HepG2 (cell line): ENCODE measurements around the gene OS9. TPM values are rescaled to one million over a fixed set of nuclear protein-coding genes. Genes with fewer than 3 reads are reported as not detected.

ENCODE experiments used
- FUBP1 ChIP-seq: sonication (generic); formaldehyde crosslinking; IDR thresholded peaks from 2 replicates; pipeline ENCODE4 v1.5.1; 2020; ENCODE audit warnings: missing genetic modification reagents, mild to moderate bottlenecking, borderline replicate concordance
- KDM1A ChIP-seq: IDR thresholded peaks from 2 replicates; pipeline ENCODE4 v1.6.1; 2016; ENCODE audit warnings: missing compliant biosample characterization
- KDM5A ChIP-seq: fragments of 200-600 bp; sonication (generic); IDR thresholded peaks from 2 replicates; pipeline ENCODE4 v1.7.0; 2018; ENCODE audit warnings: antibody characterized with exemption, mild to moderate bottlenecking, low read length, borderline replicate concordance
- KLF15 ChIP-seq: sonication (generic); formaldehyde crosslinking; IDR thresholded peaks from 2 replicates; pipeline ENCODE4 v1.8.1; 2023; ENCODE audit warnings: borderline replicate concordance, mild to moderate bottlenecking, inconsistent platforms, missing genetic modification reagents, mixed read lengths
- MAFF ChIP-seq: IDR thresholded peaks from 2 replicates; pipeline ENCODE4 v1.6.1; 2011; ENCODE audit warnings: low read depth, low read length, improper control_type of control experiment
- RCOR2 ChIP-seq: IDR thresholded peaks from 2 replicates; pipeline ENCODE4 v1.6.1; 2016; ENCODE audit warnings: missing biosample characterization, missing genetic modification reagents
- ZBTB8A ChIP-seq: sonication (generic); formaldehyde crosslinking; IDR thresholded peaks from 2 replicates; pipeline ENCODE4 v1.4.0; 2020; ENCODE audit warnings: mild to moderate bottlenecking, low read depth, missing genetic modification reagents, borderline replicate concordance
- ZFP1 ChIP-seq: IDR thresholded peaks from 2 replicates; pipeline ENCODE4 v1.6.1; 2016
- ZHX2 ChIP-seq, 2 experiments: sonication (generic) in 1 of 2; formaldehyde crosslinking in 1 of 2; IDR thresholded peaks; 2 replicates each; pipeline versions ENCODE4 v1.6.1 to v1.9.0; 2014 to 2022; ENCODE audit warnings: antibody characterized with exemption in 1 of 2, borderline replicate concordance in 1 of 2, inconsistent platforms in 1 of 2, low read depth in 1 of 2, missing genetic modification reagents in 1 of 2
- ZMYM3 ChIP-seq: sonication (generic); formaldehyde crosslinking; IDR thresholded peaks from 2 replicates; pipeline ENCODE4 v1.5.1; 2020; ENCODE audit warnings: mild to moderate bottlenecking, missing genetic modification reagents
- ZNF34 ChIP-seq: sonication (generic); formaldehyde crosslinking; IDR thresholded peaks from 2 replicates; pipeline ENCODE4 v1.4.0; 2020; ENCODE audit warnings: mild to moderate bottlenecking, missing genetic modification reagents, borderline replicate concordance
- ZZZ3 ChIP-seq: sonication (generic); formaldehyde crosslinking; IDR thresholded peaks from 2 replicates; pipeline ENCODE4 v1.4.0; 2020; ENCODE audit warnings: missing genetic modification reagents, mild to moderate bottlenecking, borderline replicate concordance
- polyA plus RNA-seq, 8 experiments: library from polyadenylated mRNA; depleted of rRNA in 3 of 8; stranded (reverse) in 7 of 8; unstranded in 1 of 8; fragments of >200 nt; fragmentation: Illumina TruSeq in 4 of 8; extraction: Trizol in 4 of 8; gene quantifications; 2 replicates each; pipeline versions ENCODE4 v1.2.1 to v1.2.3, GENCODE V29; 2011 to 2016; ENCODE audit warnings: low read depth in 4 of 8, missing spikeins in 1 of 8, mixed read lengths in 1 of 8; ENCODE audit not compliant: insufficient read depth in 1 of 8
- total RNA-seq, 5 experiments: library from RNA; depleted of rRNA; stranded (reverse); fragments of >200 nt; fragmentation: Illumina TruSeq; extraction: Trizol; gene quantifications; 2 replicates each; pipeline ENCODE4 v1.2.3, GENCODE V29; 2016; ENCODE audit warnings: low read depth in 1 of 5
- TF ChIP-seq, protein P1 (sequence below): sonication (generic); formaldehyde crosslinking; IDR thresholded peaks from 2 replicates; pipeline ENCODE4 v1.4.0; 2020; ENCODE audit warnings: missing genetic modification reagents, borderline replicate concordance

The OS9 gene
- total and polyA plus RNA-seq, 2 of the 13 experiments (the other 11 are each of a cell fraction or from before 2014, with no cell fraction given): 156 to 206 TPM

- TF ChIP-seq ZHX2 (IDR thresholded peaks at IDR 0.05; ENCODE audit: low read depth): peak; percentile 97
- no peak for TF ChIP-seq ZHX2 (CRISPR knock-in tag; IDR thresholded peaks at IDR 0.05; ENCODE audit: borderline replicate concordance)
- 0 out of 2 replicates have a peak, but pooled peaks have one; percentile 25 for TF ChIP-seq KDM1A (CRISPR knock-in tag)
- 0 out of 2 replicates have a peak, but pooled peaks have one; percentile 2 for TF ChIP-seq ZMYM3 (CRISPR knock-in tag)
- TF ChIP-seq ZZZ3 (CRISPR knock-in tag): 0 out of 2 replicates have a peak, but pooled peaks have one; percentile 3
- 0 out of 2 replicates have a peak, but pooled peaks have one; percentile 11 for TF ChIP-seq MAFF
- TF ChIP-seq KLF15 (CRISPR knock-in tag): no peak
- 0 out of 2 replicates have a peak, but pooled peaks have one; percentile 55 for TF ChIP-seq KDM5A
- TF ChIP-seq ZFP1: peak; percentile 62; the same call in 1 of the 2 replicates
- 0 out of 2 replicates have a peak, but pooled peaks have one; percentile 31 for TF ChIP-seq ZNF34 (CRISPR knock-in tag)
- TF ChIP-seq, protein P1, sequence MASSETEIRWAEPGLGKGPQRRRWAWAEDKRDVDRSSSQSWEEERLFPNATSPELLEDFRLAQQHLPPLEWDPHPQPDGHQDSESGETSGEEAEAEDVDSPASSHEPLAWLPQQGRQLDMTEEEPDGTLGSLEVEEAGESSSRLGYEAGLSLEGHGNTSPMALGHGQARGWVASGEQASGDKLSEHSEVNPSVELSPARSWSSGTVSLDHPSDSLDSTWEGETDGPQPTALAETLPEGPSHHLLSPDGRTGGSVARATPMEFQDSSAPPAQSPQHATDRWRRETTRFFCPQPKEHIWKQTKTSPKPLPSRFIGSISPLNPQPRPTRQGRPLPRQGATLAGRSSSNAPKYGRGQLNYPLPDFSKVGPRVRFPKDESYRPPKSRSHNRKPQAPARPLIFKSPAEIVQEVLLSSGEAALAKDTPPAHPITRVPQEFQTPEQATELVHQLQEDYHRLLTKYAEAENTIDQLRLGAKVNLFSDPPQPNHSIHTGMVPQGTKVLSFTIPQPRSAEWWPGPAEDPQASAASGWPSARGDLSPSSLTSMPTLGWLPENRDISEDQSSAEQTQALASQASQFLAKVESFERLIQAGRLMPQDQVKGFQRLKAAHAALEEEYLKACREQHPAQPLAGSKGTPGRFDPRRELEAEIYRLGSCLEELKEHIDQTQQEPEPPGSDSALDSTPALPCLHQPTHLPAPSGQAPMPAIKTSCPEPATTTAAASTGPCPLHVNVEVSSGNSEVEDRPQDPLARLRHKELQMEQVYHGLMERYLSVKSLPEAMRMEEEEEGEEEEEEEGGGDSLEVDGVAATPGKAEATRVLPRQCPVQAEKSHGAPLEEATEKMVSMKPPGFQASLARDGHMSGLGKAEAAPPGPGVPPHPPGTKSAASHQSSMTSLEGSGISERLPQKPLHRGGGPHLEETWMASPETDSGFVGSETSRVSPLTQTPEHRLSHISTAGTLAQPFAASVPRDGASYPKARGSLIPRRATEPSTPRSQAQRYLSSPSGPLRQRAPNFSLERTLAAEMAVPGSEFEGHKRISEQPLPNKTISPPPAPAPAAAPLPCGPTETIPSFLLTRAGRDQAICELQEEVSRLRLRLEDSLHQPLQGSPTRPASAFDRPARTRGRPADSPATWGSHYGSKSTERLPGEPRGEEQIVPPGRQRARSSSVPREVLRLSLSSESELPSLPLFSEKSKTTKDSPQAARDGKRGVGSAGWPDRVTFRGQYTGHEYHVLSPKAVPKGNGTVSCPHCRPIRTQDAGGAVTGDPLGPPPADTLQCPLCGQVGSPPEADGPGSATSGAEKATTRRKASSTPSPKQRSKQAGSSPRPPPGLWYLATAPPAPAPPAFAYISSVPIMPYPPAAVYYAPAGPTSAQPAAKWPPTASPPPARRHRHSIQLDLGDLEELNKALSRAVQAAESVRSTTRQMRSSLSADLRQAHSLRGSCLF: no peak
- TF ChIP-seq FUBP1 (CRISPR knock-in tag): no peak
- peak; percentile 12; the same call in 1 of the 2 replicates for TF ChIP-seq RCOR2
- no peak for TF ChIP-seq ZBTB8A (CRISPR knock-in tag)
These were observed 50.4 kb downstream of the OS9 start (continued) for GRCh38 chr12:57744194-57744776.
